ENCODE results near the gene CHCT1.

- TF ChIP-seq POLR2A (IDR thresholded peaks at IDR 0.05; ENCODE audit: low read depth, low read length) (no peak), POLR2AphosphoS5 (IDR thresholded peaks at IDR 0.05; ENCODE audit: low read depth, low read length) (no peak), TAF1 (IDR thresholded peaks at IDR 0.05; ENCODE audit: borderline replicate concordance, low read depth, low read length) (no peak)
Measured at GRCh38 chr17:60393840-60394723, 28.2 kb upstream of the CHCT1 start.
